GM11168 (cell line): ENCODE results near the gene BHLHE23.

Experiments used
- in situ Hi-C: fragments of 300-500 bp; cut with MboI; formaldehyde crosslinking; loops from one replicate; pipeline ENCODE4 v1.12.0; 2022; ENCODE audit warnings: low sequenced_read_pairs; ENCODE audit not compliant: unreplicated experiment

Gene BHLHE23

GRCh38 chr20:63027221-63027921 lies 20.6 kb upstream of the BHLHE23 start:
- in situ Hi-C loops: no loop called here

- in situ Hi-C loops: no loop called here
Measured at GRCh38 chr20:63026582-63027165, 19.9 kb upstream of the BHLHE23 start.

GRCh38 chr20:63025534-63026331 lies 19.0 kb upstream of the BHLHE23 start:
- in situ Hi-C loops: no loop called here

GRCh38 chr20:63024573-63025392 lies 18.0 kb upstream of the BHLHE23 start:
- in situ Hi-C loops: no loop called here

GRCh38 chr20:63023936-63024571 lies 17.3 kb upstream of the BHLHE23 start:
- in situ Hi-C loops: no loop called here

GRCh38 chr20:63023071-63023935 lies 16.5 kb upstream of the BHLHE23 start:
- in situ Hi-C loops: no loop called here

GRCh38 chr20:63022501-63022900 lies 15.7 kb upstream of the BHLHE23 start:
- in situ Hi-C loops: no loop called here

GRCh38 chr20:63021356-63022321 lies 14.9 kb upstream of the BHLHE23 start:
- in situ Hi-C loops: no loop called here

GRCh38 chr20:63020681-63021080 lies 13.9 kb upstream of the BHLHE23 start:
- in situ Hi-C loops: no loop called here

- in situ Hi-C loops: no loop called here
Measured at GRCh38 chr20:63017826-63018411, 11.2 kb upstream of the BHLHE23 start.

- in situ Hi-C loops: no loop called here
Measured at GRCh38 chr20:63017076-63017825, 10.5 kb upstream of the BHLHE23 start.

- in situ Hi-C loops: no loop called here
Measured at GRCh38 chr20:63016514-63017075, 9.8 kb upstream of the BHLHE23 start.

- in situ Hi-C loops: no loop called here
Measured at GRCh38 chr20:63015662-63016361, 9.0 kb upstream of the BHLHE23 start.

GRCh38 chr20:63015147-63015661 lies 8.4 kb upstream of the BHLHE23 start:
- in situ Hi-C loops: no loop called here

- in situ Hi-C loops: loop anchor here (5.0 kb wide), 1 partner anchor 37 kb away; no protein-coding TSS in a partner anchor
Measured at GRCh38 chr20:63014710-63015109, 7.9 kb upstream of the BHLHE23 start.

GRCh38 chr20:63014287-63014686 lies 7.5 kb upstream of the BHLHE23 start:
- in situ Hi-C loops: loop anchor here (5.0 kb wide), 1 partner anchor 37 kb away; no protein-coding TSS in a partner anchor
